ENCODE measurements around the gene ENTR1.

ENTR1 gene

GRCh38 chr9:136362450-136362784 is 48.0 kb downstream of the ENTR1 start:
- no peaks in the 10 kb centered on the region for H3K27me3 ChIP-seq (ENCODE audit: insufficient read depth, low read length)
- H3K9ac ChIP-seq (ENCODE audit: low read depth, low read length), result no peak overlapping the region
- H3K27ac ChIP-seq (ENCODE audit: low read depth, low read length), result no peak overlapping the region
- H3K9me3 ChIP-seq (ENCODE audit: insufficient read depth, low read depth, low read length), result no peaks in the 10 kb centered on the region
- peaks cover 3% of the 10 kb centered on the region; the same call in 1 of the 2 replicates for H3K4me1 ChIP-seq (ENCODE audit: insufficient read depth, low read length)
- H3K36me3 ChIP-seq (ENCODE audit: insufficient read depth, low read length), result peaks cover 11% of the 10 kb centered on the region; the same call in 1 of the 2 replicates
- WGBS, result 93% methylated on average over 5 of the region's 6 CpGs
- no peak overlapping the region for H3K4me3 ChIP-seq (ENCODE audit: low read length)

- H3K4me1 ChIP-seq (ENCODE audit: insufficient read depth, low read length), result peaks cover 3% of the 10 kb centered on the region; the same call in 1 of the 2 replicates
- 92% methylated on average over 26 of the region's 26 CpGs for WGBS
Measured at GRCh38 chr9:136361754-136362449, 48.5 kb downstream of the ENTR1 start.

DNA sequence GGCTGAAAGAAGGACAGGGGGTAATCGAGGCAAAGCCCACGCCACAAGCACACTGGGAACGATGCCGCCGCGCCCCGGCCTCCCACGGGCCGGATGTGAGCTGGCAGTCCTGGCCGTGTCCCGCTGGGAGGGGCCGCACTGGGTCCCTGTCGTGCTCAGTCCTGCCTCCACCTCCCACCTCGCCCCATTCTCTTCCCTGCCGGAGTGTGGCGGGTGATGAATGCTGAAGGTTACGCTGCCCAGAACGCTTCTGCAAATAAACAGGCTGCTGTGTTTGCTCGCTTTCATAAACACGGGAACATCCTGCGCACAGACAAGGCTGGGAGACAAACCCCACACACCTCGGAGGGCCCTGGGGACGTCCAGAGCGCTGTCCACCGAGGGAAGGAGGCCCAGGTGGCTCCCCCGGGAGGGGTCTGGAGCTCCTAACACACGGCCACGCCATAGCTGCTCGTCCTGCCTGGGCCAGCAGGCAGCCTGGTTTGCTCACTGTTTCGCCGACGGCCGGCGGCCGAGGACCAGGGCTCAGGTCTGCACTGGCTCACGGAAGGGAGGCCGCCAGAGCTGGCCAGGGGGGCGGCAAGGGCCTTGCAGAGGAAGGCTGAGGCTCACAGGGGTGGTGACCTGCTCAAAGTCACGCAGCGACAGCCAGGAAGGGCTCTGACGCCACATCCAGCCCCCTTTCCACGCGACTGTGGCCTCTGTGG is 49.2 kb downstream of the ENTR1 start:
- Histone ChIP-seq H3K4me1 (ENCODE audit: insufficient read depth, low read length) (peaks cover 3% of the 10 kb centered on the region; the same call in 1 of the 2 replicates), H3K27me3 (ENCODE audit: insufficient read depth, low read length) (no peaks in the 10 kb centered on the region), H3K9ac (ENCODE audit: low read depth, low read length) (no peak overlapping the region), H3K36me3 (ENCODE audit: insufficient read depth, low read length) (peaks cover 14% of the 10 kb centered on the region; the same call in 1 of the 2 replicates), H3K9me3 (ENCODE audit: insufficient read depth, low read depth, low read length) (no peaks in the 10 kb centered on the region), H3K4me3 (ENCODE audit: low read length) (no peak overlapping the region), H3K27ac (ENCODE audit: low read depth, low read length) (no peak overlapping the region)
- WGBS, result 92% methylated on average over 43 of the region's 43 CpGs

More at GRCh38 chr9:136361754-136362449, 48.5 kb downstream of the ENTR1 start:
- Histone ChIP-seq H3K4me3 (ENCODE audit: low read length) (no peak overlapping the region), H3K36me3 (ENCODE audit: insufficient read depth, low read length) (peaks cover 11% of the 10 kb centered on the region; the same call in 1 of the 2 replicates), H3K9ac (ENCODE audit: low read depth, low read length) (no peak overlapping the region), H3K27ac (ENCODE audit: low read depth, low read length) (no peak overlapping the region), H3K27me3 (ENCODE audit: insufficient read depth, low read length) (no peaks in the 10 kb centered on the region), H3K9me3 (ENCODE audit: insufficient read depth, low read depth, low read length) (no peaks in the 10 kb centered on the region)

DNA sequence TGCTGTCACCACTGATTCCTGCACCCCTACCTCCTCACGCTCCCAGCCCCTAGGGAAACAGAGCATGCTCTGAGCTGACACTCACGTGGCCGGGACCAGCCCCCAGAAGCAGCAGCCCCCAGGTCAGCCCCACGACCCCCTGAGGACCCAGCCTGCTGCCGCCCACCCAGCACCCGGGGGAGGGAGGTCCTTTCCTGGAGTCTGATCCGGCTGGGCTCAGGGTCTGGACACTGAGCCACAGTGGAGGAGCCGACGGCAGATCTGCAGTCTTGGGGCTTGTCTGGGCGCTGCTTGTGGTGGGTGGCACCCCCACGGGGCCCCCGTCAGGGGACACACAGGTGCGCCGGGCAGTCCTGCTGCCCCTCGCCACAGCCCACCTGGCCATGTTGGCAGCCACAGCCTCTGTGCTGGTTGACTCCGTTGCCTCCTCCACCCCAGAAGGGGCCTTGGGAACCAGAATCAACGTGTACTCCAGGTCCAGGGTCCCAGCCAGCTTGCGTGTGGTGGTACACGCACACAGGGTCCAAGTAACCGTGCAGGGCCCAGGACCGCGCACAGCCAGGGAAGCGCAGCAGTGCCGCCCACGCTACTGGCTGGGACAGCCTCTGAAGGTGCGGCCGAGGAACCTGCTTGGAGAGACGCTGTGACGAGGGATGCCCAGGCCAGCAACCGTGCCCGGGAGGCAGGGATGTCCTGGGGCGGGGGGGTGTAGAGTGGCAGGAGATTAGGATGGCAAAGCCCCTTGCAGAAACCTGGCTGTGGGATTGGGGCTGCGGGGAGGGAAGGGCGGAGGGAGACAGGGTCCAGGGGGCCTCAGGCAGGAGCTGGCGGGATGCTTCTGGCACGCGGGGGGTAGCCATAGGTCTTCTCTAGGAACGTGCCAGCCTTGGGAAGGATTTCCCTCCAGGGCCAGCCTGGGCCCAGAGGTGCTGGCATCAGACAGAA is 50.4 kb downstream of the ENTR1 start:
- H3K27ac ChIP-seq (ENCODE audit: low read depth, low read length), result no peak overlapping the region
- peaks cover 3% of the 10 kb centered on the region; the same call in 1 of the 2 replicates for H3K4me1 ChIP-seq (ENCODE audit: insufficient read depth, low read length)
- H3K27me3 ChIP-seq (ENCODE audit: insufficient read depth, low read length), result no peaks in the 10 kb centered on the region
- 91% methylated on average over 38 of the region's 38 CpGs for WGBS
- peaks cover 14% of the 10 kb centered on the region; the same call in 1 of the 2 replicates for H3K36me3 ChIP-seq (ENCODE audit: insufficient read depth, low read length)
- no peak overlapping the region for H3K4me3 ChIP-seq (ENCODE audit: low read length)
- no peak overlapping the region for H3K9ac ChIP-seq (ENCODE audit: low read depth, low read length)
- H3K9me3 ChIP-seq (ENCODE audit: insufficient read depth, low read depth, low read length), result no peaks in the 10 kb centered on the region

DNA sequence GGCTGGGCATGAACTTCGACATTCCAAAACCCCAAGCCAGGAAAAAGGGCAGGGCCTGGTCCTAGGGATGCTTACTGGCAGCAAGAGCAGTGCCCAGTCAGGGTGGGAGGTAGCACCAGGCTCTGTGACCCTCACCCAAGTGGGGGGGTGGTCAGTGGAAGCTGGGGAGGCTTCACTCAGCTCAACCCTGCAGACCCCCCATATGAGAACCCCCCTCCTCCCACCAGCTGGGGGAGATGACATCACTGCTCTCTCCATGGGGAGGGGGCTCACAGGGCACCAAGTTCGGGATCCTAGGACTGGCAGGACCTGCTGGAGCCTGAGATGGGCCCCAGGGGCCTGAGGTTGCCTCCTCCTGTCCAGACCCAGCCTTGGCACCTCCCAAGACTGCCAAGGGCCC is 51.5 kb downstream of the ENTR1 start:
- no peak overlapping the region for H3K27ac ChIP-seq (ENCODE audit: low read depth, low read length)
- WGBS, result 94% methylated on average over 2 of the region's 2 CpGs

DNA sequence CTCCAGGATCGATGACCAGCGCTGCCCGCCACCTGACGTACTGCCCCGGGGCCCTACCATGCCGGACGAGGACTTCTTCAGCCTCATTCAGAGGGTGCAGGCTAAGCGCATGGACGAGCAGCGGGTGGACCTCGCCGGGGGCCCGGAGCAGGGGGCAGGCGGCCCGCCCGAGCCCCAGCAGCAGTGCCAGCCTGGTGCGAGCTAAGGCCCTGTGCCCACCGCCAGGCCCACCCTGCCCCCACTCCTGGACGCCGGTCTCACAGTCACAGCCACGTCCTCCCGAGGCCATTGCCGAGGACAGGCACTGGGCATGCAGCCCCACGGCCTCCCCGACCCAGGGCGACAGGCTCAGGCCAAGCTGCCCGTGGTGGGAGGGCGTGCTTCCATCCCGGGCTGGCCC is 52.4 kb downstream of the ENTR1 start:
- no peak overlapping the region for H3K9ac ChIP-seq (ENCODE audit: low read depth, low read length)
- H3K4me1 ChIP-seq (ENCODE audit: insufficient read depth, low read length), result peaks cover 3% of the 10 kb centered on the region; the same call in 1 of the 2 replicates
- no peaks in the 10 kb centered on the region for H3K27me3 ChIP-seq (ENCODE audit: insufficient read depth, low read length)
- 95% methylated on average over 29 of the region's 29 CpGs for WGBS
- H3K4me3 ChIP-seq (ENCODE audit: low read length), result no peak overlapping the region
- H3K27ac ChIP-seq (ENCODE audit: low read depth, low read length), result no peak overlapping the region
- no peaks in the 10 kb centered on the region for H3K9me3 ChIP-seq (ENCODE audit: insufficient read depth, low read depth, low read length)
- H3K36me3 ChIP-seq (ENCODE audit: insufficient read depth, low read length), result peaks cover 14% of the 10 kb centered on the region; the same call in 1 of the 2 replicates

More for the DNA sequence above, 51.5 kb downstream of the ENTR1 start:
- H3K36me3 ChIP-seq (ENCODE audit: insufficient read depth, low read length), result peaks cover 14% of the 10 kb centered on the region; the same call in 1 of the 2 replicates
- H3K4me1 ChIP-seq (ENCODE audit: insufficient read depth, low read length), result peaks cover 3% of the 10 kb centered on the region; the same call in 1 of the 2 replicates
- no peaks in the 10 kb centered on the region for H3K9me3 ChIP-seq (ENCODE audit: insufficient read depth, low read depth, low read length)
- no peak overlapping the region for H3K9ac ChIP-seq (ENCODE audit: low read depth, low read length)
- H3K4me3 ChIP-seq (ENCODE audit: low read length), result no peak overlapping the region
- no peaks in the 10 kb centered on the region for H3K27me3 ChIP-seq (ENCODE audit: insufficient read depth, low read length)

DNA sequence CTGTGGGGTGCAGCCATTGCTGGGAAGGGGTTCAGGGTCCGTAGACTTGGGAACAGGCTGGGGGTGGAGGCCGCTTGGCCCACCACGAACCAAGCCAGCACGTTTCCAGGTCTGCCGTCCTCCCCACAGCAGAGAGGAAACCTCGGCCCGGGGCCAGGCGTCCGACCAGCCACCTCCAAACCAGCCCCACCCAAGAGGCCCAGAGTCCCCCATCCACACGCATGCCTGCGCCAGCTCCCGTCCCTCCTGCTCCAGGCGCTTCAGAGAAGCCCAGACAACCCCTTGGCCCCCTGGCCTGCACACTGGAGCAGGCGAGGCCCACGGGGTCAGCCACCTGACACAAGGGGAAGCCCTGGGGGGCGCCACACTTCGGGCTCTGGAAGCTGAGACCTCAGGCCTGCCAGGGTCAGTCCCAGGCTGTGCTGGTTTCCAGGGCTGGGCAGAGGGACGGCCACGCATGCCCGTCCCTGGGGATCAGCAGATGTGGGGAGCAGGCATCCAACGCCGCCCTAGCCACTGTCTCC is 53.1 kb downstream of the ENTR1 start:
- no peak overlapping the region for H3K27ac ChIP-seq (ENCODE audit: low read depth, low read length)
- H3K9me3 ChIP-seq (ENCODE audit: insufficient read depth, low read depth, low read length), result no peaks in the 10 kb centered on the region
- H3K4me1 ChIP-seq (ENCODE audit: insufficient read depth, low read length), result no peaks in the 10 kb centered on the region
- H3K27me3 ChIP-seq (ENCODE audit: insufficient read depth, low read length), result no peaks in the 10 kb centered on the region
- WGBS, result 95% methylated on average over 22 of the region's 22 CpGs
- no peak overlapping the region for H3K9ac ChIP-seq (ENCODE audit: low read depth, low read length)
- H3K36me3 ChIP-seq (ENCODE audit: insufficient read depth, low read length), result peaks cover 14% of the 10 kb centered on the region; the same call in 1 of the 2 replicates
- no peak overlapping the region for H3K4me3 ChIP-seq (ENCODE audit: low read length)

GRCh38 chr9:136355616-136356557 is 54.5 kb downstream of the ENTR1 start:
- Histone ChIP-seq H3K9me3 (ENCODE audit: insufficient read depth, low read depth, low read length) (no peaks in the 10 kb centered on the region), H3K9ac (ENCODE audit: low read depth, low read length) (no peak overlapping the region; the same call in 1 of the 2 replicates), H3K4me3 (ENCODE audit: low read length) (no peak overlapping the region), H3K36me3 (ENCODE audit: insufficient read depth, low read length) (peaks cover 6% of the 10 kb centered on the region; the same call in 1 of the 2 replicates), H3K4me1 (ENCODE audit: insufficient read depth, low read length) (no peaks in the 10 kb centered on the region), H3K27ac (ENCODE audit: low read depth, low read length) (no peak overlapping the region), H3K27me3 (ENCODE audit: insufficient read depth, low read length) (no peaks in the 10 kb centered on the region)
- whole genome bisulfite sequencing, result 92% methylated on average over 54 of the region's 54 CpGs

- Histone ChIP-seq H3K9ac (ENCODE audit: low read depth, low read length) (no peak overlapping the region), H3K4me1 (ENCODE audit: insufficient read depth, low read length) (no peaks in the 10 kb centered on the region), H3K4me3 (ENCODE audit: low read length) (no peak overlapping the region), H3K27ac (ENCODE audit: low read depth, low read length) (no peak overlapping the region), H3K36me3 (ENCODE audit: insufficient read depth, low read length) (peaks cover 3% of the 10 kb centered on the region; the same call in 1 of the 2 replicates), H3K27me3 (ENCODE audit: insufficient read depth, low read length) (no peaks in the 10 kb centered on the region), H3K9me3 (ENCODE audit: insufficient read depth, low read depth, low read length) (no peaks in the 10 kb centered on the region)
- 88% methylated on average over 17 of the region's 17 CpGs for WGBS
Measured at GRCh38 chr9:136354592-136355085, 55.8 kb downstream of the ENTR1 start.
